PFSK-1 (cell line): ENCODE data around the gene CCDC66.

Experiments used
- POLR2AphosphoS5 ChIP-seq: IDR thresholded peaks from 2 replicates; pipeline ENCODE4 v1.6.1; 2012; ENCODE audit warnings: low read depth, mild to moderate bottlenecking, control low read depth, low read length, moderate library complexity
- SIN3A ChIP-seq: IDR thresholded peaks from 2 replicates; pipeline ENCODE4 v1.6.1; 2012; ENCODE audit warnings: mild to moderate bottlenecking, low read length, moderate library complexity, borderline replicate concordance; ENCODE audit not compliant: insufficient read depth
- TAF1 ChIP-seq: IDR thresholded peaks from 2 replicates; pipeline ENCODE4 v1.6.1; 2012; ENCODE audit warnings: low read length, control low read depth, borderline replicate concordance; ENCODE audit not compliant: insufficient read depth

DNA sequence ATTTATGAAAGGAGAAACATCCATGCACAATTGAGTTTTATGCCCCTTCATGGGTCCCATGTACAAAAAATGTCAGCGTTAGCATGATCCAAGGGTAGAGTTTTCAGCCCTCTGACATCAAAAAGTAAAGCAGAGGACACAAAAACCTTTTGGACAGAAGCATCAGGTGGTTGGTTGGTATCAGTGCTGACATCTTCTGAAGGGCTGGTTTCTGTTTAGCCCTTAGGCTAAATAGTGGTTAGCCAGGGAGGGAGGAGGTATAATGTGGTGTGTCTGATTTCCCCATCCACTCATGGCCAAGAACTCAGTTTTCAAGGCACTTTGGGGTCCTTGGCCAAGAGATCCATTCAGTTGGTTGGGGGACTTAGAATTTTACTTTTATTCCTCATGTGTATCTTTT is 16.5 kb downstream of the CCDC66 start:
- TF ChIP-seq TAF1 (no peak), SIN3A (no peak), POLR2AphosphoS5 (no peak)
